PC-3 (cell line): ENCODE data around the gene MRPL47.

ENCODE experiments used
- EZH2 ChIP-seq: fragments of 300-600 bp; sonication (generic); IDR thresholded peaks from one replicate; pipeline ENCODE4 v1.6.1; 2017; ENCODE audit warnings: antibody characterized with exemption, mild to moderate bottlenecking, low read length; ENCODE audit not compliant: unreplicated experiment
- TF ChIP-seq, protein P1 (sequence below): fragments of 300-600 bp; sonication (generic); conservative IDR thresholded peaks from 2 replicates; pipeline ENCODE4 v1.5.1; 2017; ENCODE audit warnings: antibody characterized with exemption, low read depth, mild to moderate bottlenecking, low read length

DNA sequence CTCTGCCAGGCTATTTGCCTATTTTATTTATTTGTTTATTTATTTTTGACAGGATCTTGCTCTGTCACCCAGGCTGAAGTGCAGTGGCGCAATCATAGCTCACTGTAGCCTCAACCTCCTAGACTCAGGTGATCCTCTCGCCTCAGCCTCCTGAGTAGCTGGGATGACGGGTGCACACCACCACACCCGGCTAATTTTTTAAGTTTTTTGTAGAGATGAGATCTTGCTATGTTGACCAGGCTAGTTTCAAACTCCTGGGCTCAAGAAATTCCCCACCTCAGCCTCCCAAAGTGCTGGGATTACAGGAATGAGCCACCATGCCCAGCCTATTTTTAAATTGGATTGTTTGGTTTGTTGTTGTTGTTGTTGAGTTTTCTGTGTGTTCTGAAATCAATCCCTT lies 5.6 kb upstream of the MRPL47 start:
- TF ChIP-seq, protein P1, sequence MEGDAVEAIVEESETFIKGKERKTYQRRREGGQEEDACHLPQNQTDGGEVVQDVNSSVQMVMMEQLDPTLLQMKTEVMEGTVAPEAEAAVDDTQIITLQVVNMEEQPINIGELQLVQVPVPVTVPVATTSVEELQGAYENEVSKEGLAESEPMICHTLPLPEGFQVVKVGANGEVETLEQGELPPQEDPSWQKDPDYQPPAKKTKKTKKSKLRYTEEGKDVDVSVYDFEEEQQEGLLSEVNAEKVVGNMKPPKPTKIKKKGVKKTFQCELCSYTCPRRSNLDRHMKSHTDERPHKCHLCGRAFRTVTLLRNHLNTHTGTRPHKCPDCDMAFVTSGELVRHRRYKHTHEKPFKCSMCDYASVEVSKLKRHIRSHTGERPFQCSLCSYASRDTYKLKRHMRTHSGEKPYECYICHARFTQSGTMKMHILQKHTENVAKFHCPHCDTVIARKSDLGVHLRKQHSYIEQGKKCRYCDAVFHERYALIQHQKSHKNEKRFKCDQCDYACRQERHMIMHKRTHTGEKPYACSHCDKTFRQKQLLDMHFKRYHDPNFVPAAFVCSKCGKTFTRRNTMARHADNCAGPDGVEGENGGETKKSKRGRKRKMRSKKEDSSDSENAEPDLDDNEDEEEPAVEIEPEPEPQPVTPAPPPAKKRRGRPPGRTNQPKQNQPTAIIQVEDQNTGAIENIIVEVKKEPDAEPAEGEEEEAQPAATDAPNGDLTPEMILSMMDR = no peak
- TF ChIP-seq EZH2 = no peak
